Right lobe of liver (tissue), 4 donors: ENCODE measurements around the gene CEP85.

ENCODE experiments used
- POLR2A ChIP-seq: fragments of 450-650 bp; IDR thresholded peaks from one replicate; pipeline ENCODE4 v1.6.1; 2017; ENCODE audit warnings: antibody characterized with exemption, mild to moderate bottlenecking
- TF ChIP-seq, protein P1 (sequence below), 4 donors: fragments of 200-600 bp in 3 of 4; fragments of 450-650 bp in 1 of 4; IDR thresholded peaks; one replicate each; pipeline versions ENCODE4 v1.5.1 to v1.8.0; 2016 to 2022; ENCODE audit warnings: antibody characterized with exemption in 4 of 4, mild to moderate bottlenecking in 2 of 4
- donor health status: DM: no; HTN: no; CAD: no.
- donor health status: DM: no; HTN: no; CAD: no.
- donor health status: DM: no; HTN: yes; CAD: no.

DNA sequence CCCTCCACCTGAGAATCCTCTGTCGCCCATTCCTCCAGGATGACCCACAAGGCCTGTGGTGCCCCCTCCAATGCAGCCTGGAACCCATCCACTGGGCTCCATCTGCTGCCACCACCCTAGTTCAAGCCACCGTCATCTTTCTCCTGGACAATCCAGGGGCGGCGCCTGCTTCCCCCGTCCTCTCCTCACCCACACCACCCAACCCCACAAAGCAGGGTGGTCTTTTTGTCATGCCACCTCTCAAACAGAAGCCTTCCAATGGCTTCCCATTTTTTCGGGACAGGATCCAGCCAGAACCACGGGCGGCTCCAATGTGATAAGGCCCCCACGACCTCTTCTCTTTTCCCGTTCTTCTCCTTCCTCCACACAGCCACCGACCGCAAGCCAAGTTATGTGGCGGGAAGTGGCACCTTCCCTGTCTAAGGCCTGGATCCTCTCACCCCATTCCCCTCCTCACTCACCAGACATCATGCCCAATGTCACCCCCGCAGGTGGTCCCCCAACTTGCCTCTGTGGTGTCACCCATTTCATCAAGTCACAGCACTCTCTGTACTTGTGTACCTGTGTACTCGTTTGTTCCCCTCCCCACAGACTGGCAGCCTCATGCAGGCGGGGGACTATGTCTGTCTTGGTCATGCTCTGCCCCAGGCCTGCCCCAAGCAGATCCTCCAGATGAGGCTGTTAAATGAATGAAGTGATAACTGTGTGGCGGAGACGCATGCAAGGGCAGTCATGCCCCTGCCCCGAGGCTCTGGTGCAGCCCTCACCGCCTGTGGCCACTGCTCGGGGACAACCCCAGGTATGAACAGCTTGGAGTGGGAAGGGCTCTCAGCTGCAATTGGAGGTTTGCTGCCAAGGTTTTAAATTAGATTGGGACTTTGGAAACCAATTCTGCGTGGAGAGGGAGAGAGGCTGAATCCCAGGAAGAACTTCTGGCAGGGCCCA is 61.5 kb downstream of the CEP85 start:
- no peak for TF ChIP-seq POLR2A
- TF ChIP-seq, protein P1, sequence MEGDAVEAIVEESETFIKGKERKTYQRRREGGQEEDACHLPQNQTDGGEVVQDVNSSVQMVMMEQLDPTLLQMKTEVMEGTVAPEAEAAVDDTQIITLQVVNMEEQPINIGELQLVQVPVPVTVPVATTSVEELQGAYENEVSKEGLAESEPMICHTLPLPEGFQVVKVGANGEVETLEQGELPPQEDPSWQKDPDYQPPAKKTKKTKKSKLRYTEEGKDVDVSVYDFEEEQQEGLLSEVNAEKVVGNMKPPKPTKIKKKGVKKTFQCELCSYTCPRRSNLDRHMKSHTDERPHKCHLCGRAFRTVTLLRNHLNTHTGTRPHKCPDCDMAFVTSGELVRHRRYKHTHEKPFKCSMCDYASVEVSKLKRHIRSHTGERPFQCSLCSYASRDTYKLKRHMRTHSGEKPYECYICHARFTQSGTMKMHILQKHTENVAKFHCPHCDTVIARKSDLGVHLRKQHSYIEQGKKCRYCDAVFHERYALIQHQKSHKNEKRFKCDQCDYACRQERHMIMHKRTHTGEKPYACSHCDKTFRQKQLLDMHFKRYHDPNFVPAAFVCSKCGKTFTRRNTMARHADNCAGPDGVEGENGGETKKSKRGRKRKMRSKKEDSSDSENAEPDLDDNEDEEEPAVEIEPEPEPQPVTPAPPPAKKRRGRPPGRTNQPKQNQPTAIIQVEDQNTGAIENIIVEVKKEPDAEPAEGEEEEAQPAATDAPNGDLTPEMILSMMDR (IDR thresholded peaks at IDR 0.05) = no peak
